H1 (cell line): ENCODE results near the gene C19orf25. TPM values are rescaled to one million over a fixed set of nuclear protein-coding genes. Genes with fewer than 3 reads are reported as not detected.

ENCODE experiments used
- CTCF ChIA-PET: fragments of 300-600 bp; sonication (Branson Sonifier 250); formaldehyde crosslinking; loops from one replicate; lab custom pipeline; 2021; ENCODE audit not compliant: partially characterized antibody; lab: Charles Lee
- POLR2A ChIA-PET: fragments of 300-600 bp; sonication (Branson Sonifier 250); formaldehyde crosslinking; loops from one replicate; lab custom pipeline; 2021; ENCODE audit warnings: inconsistent platforms; ENCODE audit not compliant: partially characterized antibody; lab: Charles Lee
- DNase-seq, 2 experiments: peaks; one replicate each; pipeline versions ENCODE4 v3.0.0 to v3.0.0-alpha.2; 2010 to 2022; ENCODE audit warnings: low spot score in 2 of 2, low read depth in 1 of 2, mixed read lengths in 1 of 2
- FAIRE-seq: peaks from 2 replicates; lab custom pipeline; 2011; peaks lifted over from hg19 to GRCh38; lab: Jason Lieb, UNC
- H2AFZ ChIP-seq: 2 replicates; pipeline ENCODE4 v1.8.1; 2012; ENCODE audit warnings: low read length, inconsistent platforms
- H2AK5ac ChIP-seq: 2 replicates; pipeline ENCODE4 v1.6.1; 2013; ENCODE audit warnings: low read depth, low read length
- H2BK120ac ChIP-seq: replicated peaks from 2 replicates; pipeline ENCODE3; 2013; ENCODE audit warnings: low read depth, low read length, inconsistent platforms
- H2BK12ac ChIP-seq: 2 replicates; pipeline ENCODE4 v1.6.1; 2013; ENCODE audit warnings: low read depth, low read length
- H2BK15ac ChIP-seq: 2 replicates; pipeline ENCODE4 v1.6.1; 2013; ENCODE audit warnings: low read length
- H2BK20ac ChIP-seq: 2 replicates; pipeline ENCODE4 v1.6.1; 2013; ENCODE audit warnings: low read length
- H2BK5ac ChIP-seq: 2 replicates; pipeline ENCODE4 v1.6.1; 2013; ENCODE audit warnings: low read depth, low read length
- H3K14ac ChIP-seq: 2 replicates; pipeline ENCODE4 v1.6.1; 2013; ENCODE audit warnings: inconsistent platforms; ENCODE audit not compliant: insufficient read length
- H3K18ac ChIP-seq: 2 replicates; pipeline ENCODE4 v1.6.1; 2013; ENCODE audit warnings: low read length; ENCODE audit errors: extremely low read depth
- H3K23ac ChIP-seq: 2 replicates; pipeline ENCODE4 v1.6.1; 2013; ENCODE audit warnings: inconsistent platforms; ENCODE audit not compliant: insufficient read length
- H3K23me2 ChIP-seq: 2 replicates; pipeline ENCODE4 v1.6.1; 2013; ENCODE audit warnings: low read depth, low read length
- H3K27ac ChIP-seq: 2 replicates; pipeline ENCODE4 v1.6.1; 2011; ENCODE audit warnings: low read depth, low read length, inconsistent platforms
- H3K27me3 ChIP-seq, 4 experiments: replicated peaks in 1 of 4; 1 replicate in 1 of 4; 2 replicates in 3 of 4; pipeline versions ENCODE4 v1.6.1 to v1.8.1; 2011 to 2013; ENCODE audit warnings: low read length in 3 of 4, mild to moderate bottlenecking in 3 of 4, inconsistent platforms in 2 of 4, mixed read lengths in 2 of 4, moderate library complexity in 1 of 4; ENCODE audit not compliant: control insufficient read depth in 3 of 4, insufficient read depth in 3 of 4; ENCODE audit errors: extremely low read depth in 1 of 4
- H3K36me3 ChIP-seq, 4 experiments: 2 replicates each; pipeline versions ENCODE4 v1.6.1 to v1.8.1; 2011 to 2013; ENCODE audit warnings: mild to moderate bottlenecking in 4 of 4, low read length in 3 of 4, moderate library complexity in 2 of 4, control low read depth in 1 of 4, inconsistent platforms in 1 of 4; ENCODE audit not compliant: insufficient read depth in 4 of 4, control insufficient read depth in 2 of 4
- H3K4ac ChIP-seq: replicated peaks from 2 replicates; pipeline ENCODE3; 2013; ENCODE audit warnings: low read length, low read depth, mixed read lengths, inconsistent platforms; ENCODE audit not compliant: insufficient read length
- H3K4me1 ChIP-seq, 4 experiments: replicated peaks in 1 of 4; 1 replicate in 1 of 4; 2 replicates in 3 of 4; pipeline versions ENCODE4 v1.6.1 to v1.8.1; 2011 to 2013; ENCODE audit warnings: low read length in 3 of 4, inconsistent platforms in 2 of 4, mixed read lengths in 1 of 4; ENCODE audit not compliant: insufficient read depth in 4 of 4, control insufficient read depth in 3 of 4
- H3K4me2 ChIP-seq, 2 experiments: 2 replicates each; pipeline versions ENCODE4 v1.6.1 to v1.8.1; 2011 to 2013; ENCODE audit warnings: low read depth in 2 of 2, low read length in 2 of 2, control low read depth in 1 of 2, inconsistent platforms in 1 of 2, mild to moderate bottlenecking in 1 of 2; ENCODE audit not compliant: insufficient read depth in 1 of 2
- H3K4me3 ChIP-seq, 4 experiments: fragments of 200-600, 300-600 bp in 1 of 4; sonication (generic), shearing (Covaris generic), sonication (Bioruptor Twin) in 1 of 4; 2 replicates each; pipeline versions ENCODE4 v1.5.1 to v1.8.1; 2011 to 2016; ENCODE audit warnings: low read length in 4 of 4, low read depth in 3 of 4, control low read depth in 2 of 4, inconsistent platforms in 2 of 4, mild to moderate bottlenecking in 2 of 4, mixed read lengths in 1 of 4, moderate library complexity in 1 of 4; ENCODE audit not compliant: insufficient read depth in 2 of 4; ENCODE audit errors: extremely low read depth in 1 of 4
- H3K56ac ChIP-seq: replicated peaks from 2 replicates; pipeline ENCODE3; 2013; ENCODE audit warnings: low read depth, mild to moderate bottlenecking, mixed read lengths, low read length, inconsistent platforms; ENCODE audit not compliant: insufficient read length
- H3K79me1 ChIP-seq: 2 replicates; pipeline ENCODE4 v1.6.1; 2013; ENCODE audit warnings: low read depth, low read length, control low read depth
- H3K79me2 ChIP-seq, 2 experiments: 2 replicates each; pipeline versions ENCODE4 v1.6.1 to v1.8.1; 2012 to 2013; ENCODE audit warnings: low read length in 2 of 2, mild to moderate bottlenecking in 2 of 2, inconsistent platforms in 1 of 2; ENCODE audit not compliant: insufficient read depth in 2 of 2, control insufficient read depth in 1 of 2
- H3K9ac ChIP-seq, 4 experiments: replicated peaks in 1 of 4; 1 replicate in 1 of 4; 2 replicates in 3 of 4; pipeline versions ENCODE4 v1.6.1 to v1.8.1; 2011 to 2013; ENCODE audit warnings: low read depth in 3 of 4, low read length in 3 of 4, control low read depth in 2 of 4, mild to moderate bottlenecking in 2 of 4, moderate library complexity in 2 of 4, inconsistent platforms in 1 of 4; ENCODE audit errors: extremely low read depth in 1 of 4
- H3K9me3 ChIP-seq, 2 experiments: 2 replicates each; pipeline versions ENCODE4 v1.6.1 to v1.8.1; 2012 to 2013; ENCODE audit warnings: mild to moderate bottlenecking in 2 of 2, moderate library complexity in 2 of 2, control low read depth in 1 of 2, inconsistent platforms in 1 of 2, low read depth in 1 of 2, low read length in 1 of 2, mixed read lengths in 1 of 2; ENCODE audit not compliant: insufficient read depth in 2 of 2
- H4K20me1 ChIP-seq, 2 experiments: replicated peaks in 1 of 2; 2 replicates each; pipeline versions ENCODE3 to v1.8.1; 2011 to 2013; ENCODE audit warnings: inconsistent platforms in 2 of 2, low read length in 2 of 2, mild to moderate bottlenecking in 1 of 2; ENCODE audit not compliant: insufficient read depth in 2 of 2, control insufficient read depth in 1 of 2
- H4K5ac ChIP-seq: 2 replicates; pipeline ENCODE4 v1.6.1; 2013; ENCODE audit warnings: low read length, low read depth, mixed read lengths, inconsistent platforms; ENCODE audit not compliant: insufficient read length
- H4K8ac ChIP-seq: 2 replicates; pipeline ENCODE4 v1.8.0; 2013; ENCODE audit warnings: mild to moderate bottlenecking, moderate library complexity, low read length, inconsistent platforms; ENCODE audit not compliant: insufficient read depth; ENCODE audit errors: extremely low read depth
- H4K91ac ChIP-seq: replicated peaks from 2 replicates; pipeline ENCODE3; 2013; ENCODE audit warnings: low read length, mixed read lengths, inconsistent platforms; ENCODE audit not compliant: insufficient read length
- BACH1 ChIP-seq: IDR thresholded peaks from 2 replicates; pipeline ENCODE4 v1.6.1; 2012; ENCODE audit warnings: low read length, improper control_type of control experiment
- CBX5 ChIP-seq: fragments of 300-800, 300-1000 bp; sonication (generic); IDR thresholded peaks from 2 replicates; pipeline ENCODE4 v1.7.1; 2016; ENCODE audit warnings: antibody characterized with exemption, low read length, low read depth
- EZH2 ChIP-seq: fragments of 200-600 bp; sonication (generic); IDR thresholded peaks from 2 replicates; pipeline ENCODE4 v1.7.1; 2012; ENCODE audit warnings: low read depth, mild to moderate bottlenecking, moderate library complexity, low read length, inconsistent platforms; ENCODE audit not compliant: severe bottlenecking
- MAFK ChIP-seq: IDR thresholded peaks from 2 replicates; pipeline ENCODE4 v1.6.1; 2012; ENCODE audit warnings: low read depth, mild to moderate bottlenecking, improper control_type of control experiment, low read length
- WGBS, 2 experiments: shearing (Covaris generic) in 1 of 2; methylation state at CpG; one replicate each; pipeline versions ENCODE4 v1.1.6 to v1.1.7; 2013 to 2015; ENCODE audit warnings: low lambda C conversion rate in 2 of 2, mixed read lengths in 2 of 2, inconsistent platforms in 1 of 2, low coverage in 1 of 2, missing lambda C conversion rate in 1 of 2; ENCODE audit not compliant: insufficient replicate concordance in 2 of 2, insufficient coverage in 1 of 2, insufficient read length in 1 of 2; ENCODE audit errors: extremely low coverage in 1 of 2, missing lambda C conversion rate in 1 of 2; 5-methylcytosine and 5-hydroxymethylcytosine counted together
- polyA plus RNA-seq, 7 experiments: library from polyadenylated mRNA; depleted of rRNA in 3 of 7; stranded (reverse) in 5 of 7; unstranded in 2 of 7; fragments of >200 nt in 5 of 7; fragments of 200-250 nt in 2 of 7; gene quantifications; 1 replicate in 5 of 7; 2 replicates in 1 of 7; 4 replicates in 1 of 7; pipeline versions ENCODE4 v1.2.1 to v1.2.3, GENCODE V29; 2011 to 2013; ENCODE audit warnings: missing spikeins in 2 of 7, mixed read lengths in 2 of 7
- total RNA-seq: library from RNA; stranded (reverse); fragmentation: NEBNext Ultra II Directional; extraction: Animal tissue kit (Norgen Biotek cat#: 25700); gene quantifications from 2 replicates; pipeline ENCODE4 v1.2.1, GENCODE V29; 2021
- TF ChIP-seq, protein P1 (sequence below): IDR thresholded peaks from 2 replicates; pipeline ENCODE4 v1.6.1; 2011; ENCODE audit warnings: low read length, improper control_type of control experiment

C19orf25 gene
- total and polyA plus RNA-seq, 2 of the 8 experiments (the other 6 are each of a cell fraction or from before 2014, with no cell fraction given): 41.3 to 67.4 TPM

DNA sequence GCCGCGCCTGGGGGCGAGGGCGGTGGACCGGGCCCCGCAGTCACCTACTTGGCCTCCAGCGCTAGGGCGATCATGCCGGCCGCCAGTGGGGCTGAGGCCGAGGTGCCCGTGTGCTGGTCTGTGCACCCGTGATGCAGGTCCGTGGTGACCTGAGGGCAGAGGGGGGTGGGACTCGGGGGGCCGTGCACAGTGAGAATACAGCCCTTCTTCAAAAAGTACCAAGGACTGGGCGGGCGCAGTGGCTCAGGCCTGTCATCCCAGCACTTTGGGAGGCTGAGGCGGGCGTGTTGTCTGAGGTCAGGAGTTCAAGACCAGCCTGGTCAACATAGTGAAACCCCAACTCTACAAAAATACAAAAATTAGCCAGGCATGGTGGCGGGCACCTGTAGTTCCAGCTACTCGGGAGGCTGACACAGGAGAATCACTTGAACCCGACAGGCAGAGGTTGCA lies 5.0 kb upstream of the C19orf25 start:
- no peak overlapping the region for H3K4me3 ChIP-seq
- WGBS, 2 experiments: 89% methylated on average over 11 of the region's 23 CpGs; no CpG with 5 or more reads in 1 of the 2 experiments
- no peak overlapping the region for H2BK20ac ChIP-seq
- FAIRE-seq: no peak
- H3K9me3 ChIP-seq: no peaks in the 10 kb centered on the region
- H3K14ac ChIP-seq: no peak overlapping the region
- no peak overlapping the region for H3K23ac ChIP-seq
- peaks cover 2% of the 10 kb centered on the region; the same call in 1 of the 2 replicates for H3K23me2 ChIP-seq
- H3K4ac ChIP-seq: no peak overlapping the region
- no peak overlapping the region for H2BK12ac ChIP-seq
- CTCF ChIA-PET: no interaction called here
- H3K56ac ChIP-seq: no peak overlapping the region
- H4K8ac ChIP-seq: no peak overlapping the region
- H2BK5ac ChIP-seq: no peak overlapping the region
- H3K27ac ChIP-seq: no peak overlapping the region
- H4K91ac ChIP-seq: no peak overlapping the region
- no peak for DNase-seq
- H4K5ac ChIP-seq: no peak overlapping the region
- no peak overlapping the region for H3K4me2 ChIP-seq
- POLR2A ChIA-PET: no interaction called here
- no peaks in the 10 kb centered on the region for H3K36me3 ChIP-seq
- no peaks in the 10 kb centered on the region for H4K20me1 ChIP-seq
- H3K4me1 ChIP-seq: no peaks in the 10 kb centered on the region; a peak in 1 of 7 replicates
- no peak overlapping the region for H2BK120ac ChIP-seq
- no peaks in the 10 kb centered on the region for H3K79me1 ChIP-seq
- H2AK5ac ChIP-seq: no peak overlapping the region
- no peaks in the 10 kb centered on the region; a peak in 1 of 7 replicates for H3K27me3 ChIP-seq
- H3K9ac ChIP-seq: no peak overlapping the region
- H3K79me2 ChIP-seq: no peaks in the 10 kb centered on the region
- no peak overlapping the region for H2BK15ac ChIP-seq
- H3K18ac ChIP-seq: no peak overlapping the region
- no peak overlapping the region for H2AFZ ChIP-seq
- TF ChIP-seq BACH1 (no peak), MAFK (no peak), EZH2 (no peak), CBX5 (no peak)
- TF ChIP-seq, protein P1, sequence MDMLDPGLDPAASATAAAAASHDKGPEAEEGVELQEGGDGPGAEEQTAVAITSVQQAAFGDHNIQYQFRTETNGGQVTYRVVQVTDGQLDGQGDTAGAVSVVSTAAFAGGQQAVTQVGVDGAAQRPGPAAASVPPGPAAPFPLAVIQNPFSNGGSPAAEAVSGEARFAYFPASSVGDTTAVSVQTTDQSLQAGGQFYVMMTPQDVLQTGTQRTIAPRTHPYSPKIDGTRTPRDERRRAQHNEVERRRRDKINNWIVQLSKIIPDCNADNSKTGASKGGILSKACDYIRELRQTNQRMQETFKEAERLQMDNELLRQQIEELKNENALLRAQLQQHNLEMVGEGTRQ: no peak
